Hindlimb muscle (tissue), 1 donor: ENCODE results near the gene STK25. TPM values are rescaled to one million over a fixed set of nuclear protein-coding genes. Genes with fewer than 3 reads are reported as not detected.
"Not testable (repeated sequence)": the region's sequence is repeated elsewhere in the genome, so short reads cannot be mapped to it uniquely, and the experiment has no call there.

Source experiments
- DNase-seq: peaks from one replicate; pipeline ENCODE4 v3.0.0-alpha.2; 2013
- polyA plus RNA-seq: library from polyadenylated mRNA; unstranded; fragments of 120-200 nt; gene quantifications from one replicate; pipeline ENCODE4 v1.2.1, GENCODE V29; 2013; ENCODE audit not compliant: insufficient read length

STK25 gene
- polyA plus RNA-seq, 1 donor: 311 TPM

DNA sequence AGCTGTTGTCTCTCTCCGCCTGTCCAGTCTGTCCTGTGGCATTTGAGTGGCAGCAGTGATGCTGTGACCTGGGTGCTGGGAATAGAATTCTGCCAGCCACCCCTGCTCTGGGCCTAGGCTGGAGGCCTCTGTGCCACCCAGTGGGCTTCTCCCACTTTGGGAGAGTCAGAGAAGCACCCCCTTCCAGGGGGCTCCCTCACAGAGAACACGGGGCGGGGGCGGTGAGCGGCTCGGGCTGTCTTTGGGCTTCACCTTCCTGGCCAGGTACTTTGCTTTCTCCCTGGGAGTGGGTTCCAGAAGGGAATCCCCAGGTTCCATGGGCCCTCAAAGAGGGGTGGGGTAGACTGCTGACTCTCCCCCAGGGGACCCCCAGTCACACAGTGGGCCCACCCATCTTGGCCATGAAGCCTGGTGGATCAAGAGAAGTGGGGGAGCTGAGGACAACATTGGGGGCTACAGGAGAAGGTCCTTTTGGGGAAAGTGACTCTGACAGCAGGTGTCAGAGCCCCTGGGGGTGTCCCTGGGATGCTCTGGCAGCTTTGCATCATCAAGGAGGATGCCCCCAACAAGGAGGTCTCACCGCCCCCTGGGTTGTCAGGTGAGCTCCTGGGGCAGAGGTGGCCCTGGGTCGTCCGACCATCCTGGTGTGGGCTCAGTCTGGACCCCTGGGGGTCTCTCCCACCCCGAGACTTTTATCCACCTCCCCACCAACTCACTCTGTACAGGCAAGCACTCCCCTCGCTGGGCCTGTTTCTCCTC is 31.4 kb upstream of the STK25 start:
- DNase-seq: no peak

GRCh38 chr2:241538838-241539615 is 30.6 kb upstream of the STK25 start:
- no peak for DNase-seq

DNA sequence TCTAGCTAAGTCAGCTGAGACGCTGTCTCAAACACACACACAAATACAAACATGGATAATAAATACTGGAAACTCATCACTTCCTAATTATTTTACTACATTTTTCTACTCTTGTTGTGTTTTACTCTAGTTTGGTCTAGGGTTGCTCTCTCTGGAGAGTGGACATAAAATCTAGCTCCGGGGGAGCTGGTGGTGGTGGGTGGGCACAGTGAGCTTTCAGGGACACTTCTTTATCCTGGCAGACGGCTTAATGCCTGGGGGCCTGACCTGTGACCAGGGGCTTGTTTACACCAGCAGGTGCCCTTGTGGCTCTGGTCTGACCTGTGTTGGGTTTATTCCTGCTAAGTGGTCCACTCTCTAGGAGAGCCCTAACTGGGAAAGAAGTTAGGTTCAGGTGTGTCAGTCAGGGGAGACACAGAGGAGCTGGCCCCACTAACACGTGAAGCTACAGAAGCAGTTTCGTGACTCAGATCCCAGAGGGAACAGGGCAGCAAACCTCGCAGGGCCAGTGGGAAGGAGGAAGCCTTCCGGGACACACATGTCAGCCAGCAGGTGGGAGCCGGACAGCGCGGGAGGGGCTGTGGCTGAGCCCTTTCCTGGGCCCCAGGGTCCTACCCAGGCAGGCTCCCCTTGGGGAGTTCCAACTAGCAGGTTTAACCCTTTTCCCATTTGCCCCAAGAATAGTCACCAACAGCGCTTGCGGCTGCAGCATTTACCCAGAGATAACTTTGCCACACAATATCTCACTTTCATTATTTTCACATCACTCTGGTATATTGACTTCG is 27.7 kb upstream of the STK25 start:
- DNase-seq: no peak

DNA sequence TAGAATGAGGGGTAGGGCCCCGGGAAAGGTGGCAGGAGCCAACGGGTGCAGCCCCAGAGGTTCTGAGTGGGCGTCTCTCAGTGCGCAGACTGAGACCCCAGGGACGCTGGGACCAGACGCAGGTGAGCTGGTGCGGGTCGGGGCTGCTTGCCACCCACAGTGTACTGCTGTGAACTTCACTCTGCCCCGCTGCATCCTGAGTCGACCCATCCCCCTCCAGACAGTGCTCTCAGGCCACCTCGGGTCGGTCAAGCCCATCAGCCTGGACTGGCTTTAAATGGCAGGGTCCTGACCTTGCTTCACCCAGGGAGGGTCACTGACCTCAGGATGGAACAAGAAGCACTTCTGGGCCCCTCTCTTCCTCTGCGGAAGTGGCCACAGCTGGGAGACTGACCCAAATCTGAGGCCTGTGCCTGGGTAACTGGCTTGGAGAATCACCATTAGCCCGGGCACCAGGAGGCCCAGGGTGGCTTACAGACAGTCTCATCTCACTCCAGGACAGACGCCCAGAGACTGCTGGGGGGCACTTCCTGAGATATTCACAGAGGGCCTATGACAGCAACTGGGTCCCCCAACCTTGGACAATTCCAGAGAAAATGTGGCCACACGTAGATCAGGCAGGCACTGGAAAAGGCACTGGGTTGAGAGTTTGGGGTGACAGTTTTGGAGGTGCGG is 26.5 kb upstream of the STK25 start:
- DNase-seq: no peak

DNA sequence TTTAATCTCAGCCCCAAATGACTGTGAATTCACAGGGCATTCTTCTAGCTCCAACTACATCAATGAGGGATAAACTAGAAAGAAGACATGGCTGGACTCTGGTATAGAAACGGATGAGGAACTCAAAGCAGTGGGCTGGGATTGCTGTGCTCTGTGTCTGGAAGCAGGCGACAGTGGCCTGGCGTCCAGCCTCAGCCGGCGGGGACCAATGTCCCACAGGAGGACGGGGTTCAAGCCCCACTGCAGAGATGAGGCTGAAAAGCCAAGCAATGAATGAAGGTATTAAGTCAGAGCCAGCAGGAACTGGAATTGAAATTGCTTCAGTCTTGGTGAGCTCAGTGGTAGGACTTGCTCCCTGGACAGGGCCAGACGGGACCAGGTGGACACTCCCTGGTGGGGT is 25.9 kb upstream of the STK25 start:
- DNase-seq: no peak

DNA sequence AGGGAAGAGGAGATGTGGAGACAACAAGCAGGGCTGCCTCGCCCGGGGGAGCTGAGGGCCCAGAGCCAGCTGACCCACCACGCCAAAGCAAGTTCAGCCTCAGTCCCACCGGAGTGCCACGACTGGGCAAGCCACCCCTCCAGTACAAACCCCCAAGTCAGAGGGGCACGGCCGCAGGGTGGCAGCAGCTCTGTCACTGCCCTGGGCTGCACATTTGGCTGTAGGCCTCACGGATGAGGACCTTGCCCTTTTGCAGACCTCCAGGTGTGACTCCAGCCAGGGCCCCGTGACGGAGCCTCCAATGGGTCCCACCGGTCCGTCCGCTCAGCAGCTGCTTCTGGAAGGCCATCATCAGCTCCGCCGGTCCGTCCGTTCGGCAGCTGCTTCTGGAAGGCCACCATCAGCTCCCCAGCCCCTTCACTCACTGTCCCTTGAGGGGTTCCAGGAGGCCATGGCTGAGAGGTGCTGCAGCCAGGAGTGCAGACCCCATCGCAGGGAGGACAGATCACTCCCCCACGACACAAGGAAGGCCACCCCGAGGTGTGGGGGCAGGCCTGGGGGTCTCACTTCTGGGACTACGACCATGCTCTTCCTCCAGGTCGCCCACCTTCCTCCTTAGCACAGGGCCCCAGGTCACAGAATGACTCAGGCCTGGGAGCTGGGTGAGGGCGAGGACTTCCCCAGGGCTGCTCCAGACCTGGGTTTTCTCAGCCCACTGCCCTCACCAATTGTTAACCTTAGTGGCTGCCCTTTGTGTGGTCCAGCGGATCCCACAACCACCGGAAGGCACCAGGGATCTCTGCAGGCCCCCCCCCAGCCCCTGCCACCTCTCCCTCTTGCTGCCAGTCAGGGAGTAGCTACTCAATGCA is 24.6 kb upstream of the STK25 start:
- DNase-seq: no peak

- no peak for DNase-seq
These were observed 23.8 kb upstream of the STK25 start for GRCh38 chr2:241532168-241532567.

GRCh38 chr2:241531161-241531722 is 22.9 kb upstream of the STK25 start:
- DNase-seq: no peak

DNA sequence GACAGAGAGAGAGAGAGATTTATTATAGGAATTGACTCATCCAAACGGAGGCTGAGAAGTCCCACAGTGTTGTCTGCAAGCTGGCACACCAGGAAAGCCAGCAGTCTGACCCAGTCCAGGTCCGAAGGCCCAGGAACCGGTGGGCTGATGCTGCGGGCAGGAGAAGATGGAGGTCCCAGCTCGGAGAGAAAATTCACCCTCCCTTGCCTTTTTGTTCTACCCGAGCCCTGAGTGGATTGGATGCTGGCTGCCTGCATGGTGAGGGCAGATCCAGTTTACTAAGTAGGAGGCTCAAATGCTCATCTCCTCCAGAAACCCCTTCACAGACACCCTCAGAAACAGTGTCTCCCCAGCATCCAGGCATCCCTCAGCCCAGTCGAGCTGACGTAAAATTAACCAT is 22.2 kb upstream of the STK25 start:
- no peak for DNase-seq

DNA sequence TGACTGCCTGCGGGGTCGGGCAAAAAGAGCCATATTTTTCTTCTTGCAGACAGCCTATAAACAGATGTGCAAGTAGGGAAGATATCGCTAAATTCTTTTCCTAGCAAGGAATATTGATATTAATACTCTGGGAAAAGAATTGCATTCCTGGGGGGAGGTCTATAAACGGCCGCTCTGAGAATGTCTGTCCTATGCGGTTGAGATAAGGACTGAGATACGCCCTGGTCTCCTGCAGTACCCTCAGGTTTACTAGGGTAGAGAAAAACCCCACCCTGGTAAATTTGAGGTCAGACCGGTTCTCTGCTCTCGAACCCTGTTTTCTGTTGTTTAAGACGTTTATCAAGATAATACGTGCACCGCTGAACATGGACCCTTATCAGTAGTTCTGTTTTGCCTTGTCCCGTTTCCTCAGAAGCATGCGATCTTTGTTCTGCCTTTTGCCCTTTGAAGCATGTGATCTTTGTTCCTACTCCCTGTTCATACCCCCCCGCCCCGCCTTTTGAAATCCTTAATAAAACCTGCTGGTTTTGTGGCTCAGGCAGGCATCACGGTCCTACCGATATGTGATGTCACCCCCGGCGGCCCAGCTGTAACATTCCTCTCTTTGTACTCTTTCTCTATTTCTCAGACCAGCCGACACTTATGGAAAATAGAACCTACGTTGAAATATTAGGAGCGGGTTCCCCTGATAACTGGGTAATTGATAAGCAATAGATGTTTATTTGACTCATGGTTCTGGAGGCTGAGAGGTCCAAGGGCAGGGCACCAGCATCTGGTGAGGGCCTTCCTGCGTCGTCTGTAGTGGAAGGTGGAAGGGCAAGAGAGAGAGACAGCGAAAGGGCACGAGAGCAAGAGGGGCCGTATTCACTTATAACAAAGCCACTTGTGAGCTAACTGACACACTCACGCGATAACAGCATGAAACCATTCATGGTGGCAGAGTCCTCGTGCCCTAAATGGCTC is 17.7 kb upstream of the STK25 start:
- DNase-seq: not testable (repeated sequence)

GRCh38 chr2:241522477-241522876 is 14.1 kb upstream of the STK25 start:
- no peak for DNase-seq

- no peak for DNase-seq
These were observed 11.3 kb upstream of the STK25 start for GRCh38 chr2:241519669-241520068.

GRCh38 chr2:241517297-241517696 is 8.9 kb upstream of the STK25 start:
- no peak for DNase-seq

DNA sequence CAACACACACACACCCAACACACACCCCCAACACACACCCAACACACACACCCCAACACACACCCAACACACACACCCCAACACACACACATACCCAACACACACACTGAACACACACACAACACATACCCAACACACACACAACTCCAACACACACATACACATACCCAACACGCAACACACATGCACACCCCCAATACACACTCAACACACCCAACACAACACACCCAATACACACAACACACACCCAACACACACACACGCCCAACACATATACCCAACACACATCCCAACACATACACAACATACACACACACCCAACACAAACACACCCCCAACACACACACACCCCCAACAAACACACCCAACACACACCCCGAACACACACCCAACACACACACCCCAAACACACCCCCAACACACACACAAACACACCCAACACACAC is 8.2 kb upstream of the STK25 start:
- no peak for DNase-seq

GRCh38 chr2:241514986-241515737 is 6.8 kb upstream of the STK25 start:
- DNase-seq: no peak

DNA sequence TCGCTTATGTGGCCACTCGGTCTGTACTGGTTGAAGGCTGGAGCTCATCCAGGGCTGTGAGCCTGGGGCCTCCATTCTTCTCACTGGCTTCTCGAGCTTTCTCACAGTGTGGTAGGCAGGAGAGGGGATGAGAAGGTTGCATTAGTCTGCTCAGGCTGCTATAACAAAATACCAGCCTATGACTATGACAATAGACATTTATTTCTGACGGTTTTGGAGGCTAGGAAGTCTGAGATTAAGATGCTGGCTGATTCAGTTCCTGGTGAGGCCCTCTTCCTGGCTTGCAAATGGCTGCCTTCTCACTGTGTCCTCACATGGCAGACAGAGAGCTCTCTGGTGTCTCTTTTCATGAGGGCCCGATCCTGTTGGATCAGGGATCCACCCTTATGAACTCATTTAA is 6.2 kb upstream of the STK25 start:
- DNase-seq: no peak

DNA sequence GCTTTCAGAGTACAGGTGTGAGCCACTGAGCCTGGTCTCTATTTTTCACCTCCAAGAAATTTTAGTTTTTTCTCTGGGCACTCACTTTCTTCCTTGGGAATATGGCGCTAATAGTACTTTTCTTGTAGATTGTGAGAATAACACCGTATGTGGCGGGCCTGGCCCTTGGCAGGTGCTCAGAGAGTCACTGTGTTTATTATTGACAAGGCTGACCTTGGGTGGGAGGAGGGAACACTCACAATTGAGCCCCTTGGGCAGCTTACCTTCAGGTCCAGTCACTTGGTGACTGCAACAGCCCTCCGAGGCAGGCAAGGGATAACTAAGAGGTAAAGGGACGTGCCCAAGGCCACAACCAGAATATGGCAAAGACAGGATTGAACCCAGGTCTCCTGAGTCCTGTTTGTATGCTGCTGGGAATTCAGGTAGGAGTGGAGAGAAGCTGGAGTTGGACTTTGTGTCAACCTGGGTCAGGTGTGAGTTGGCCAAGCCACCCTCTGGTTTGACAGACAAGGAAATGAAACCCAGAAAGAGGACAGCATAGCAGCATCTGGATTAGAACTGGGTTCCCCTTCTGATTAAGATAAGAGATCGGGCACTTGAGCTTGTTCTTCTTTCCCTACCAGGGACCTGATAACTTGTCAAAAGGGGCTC is 2.8 kb upstream of the STK25 start:
- DNase-seq: no peak

GRCh38 chr2:241509155-241509784 is 886 bp upstream of the STK25 start:
- no peak for DNase-seq
